Renal cortical epithelial cell (primary cell): ENCODE measurements around the gene DMXL2. TPM values are rescaled to one million over a fixed set of nuclear protein-coding genes. Genes with fewer than 3 reads are reported as not detected.
A peak's percentile ranks its signal among the peaks of the same experiment; 100 is the strongest.
"Not testable (repeated sequence)": the region's sequence is repeated elsewhere in the genome, so short reads cannot be mapped to it uniquely, and the experiment has no call there.

Source experiments
- DNase-seq: peaks from one replicate; pipeline ENCODE4 v3.0.0-alpha.2; 2011; ENCODE audit warnings: low read depth
- total RNA-seq: library from RNA; depleted of rRNA; stranded (reverse); fragments of >200 nt; gene quantifications from 2 replicates; pipeline ENCODE4 v1.2.3, GENCODE V29; 2014

DMXL2 gene
- total RNA-seq, 1 donor from 2014 or later = 25.9 TPM

- DNase-seq = peak; percentile 80
Observed at GRCh38 chr15:51576911-51577500, 45.6 kb downstream of the DMXL2 start.

- no peak for DNase-seq
Observed at GRCh38 chr15:51576286-51576850, 46.2 kb downstream of the DMXL2 start.

- DNase-seq = no peak
Observed at GRCh38 chr15:51575775-51576174, 46.8 kb downstream of the DMXL2 start.

DNA sequence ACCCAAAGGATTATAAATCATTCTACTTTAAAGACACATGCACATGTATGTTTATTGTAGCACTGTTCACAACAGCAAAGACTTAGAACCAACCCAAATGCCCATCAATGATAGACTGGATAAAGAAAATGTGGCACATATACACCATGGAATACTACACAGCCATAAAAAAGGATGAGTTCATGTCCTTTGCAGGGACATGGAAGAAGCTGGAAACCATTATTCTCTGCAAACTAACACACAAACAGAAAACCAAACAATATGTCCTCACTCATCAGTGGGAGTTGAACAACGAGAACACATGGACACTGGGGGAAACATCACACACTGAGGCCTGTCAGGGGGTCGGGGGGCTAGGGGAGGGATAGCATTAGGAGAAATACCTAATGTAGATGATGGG lies 49.2 kb downstream of the DMXL2 start:
- DNase-seq = not testable (repeated sequence)

DNA sequence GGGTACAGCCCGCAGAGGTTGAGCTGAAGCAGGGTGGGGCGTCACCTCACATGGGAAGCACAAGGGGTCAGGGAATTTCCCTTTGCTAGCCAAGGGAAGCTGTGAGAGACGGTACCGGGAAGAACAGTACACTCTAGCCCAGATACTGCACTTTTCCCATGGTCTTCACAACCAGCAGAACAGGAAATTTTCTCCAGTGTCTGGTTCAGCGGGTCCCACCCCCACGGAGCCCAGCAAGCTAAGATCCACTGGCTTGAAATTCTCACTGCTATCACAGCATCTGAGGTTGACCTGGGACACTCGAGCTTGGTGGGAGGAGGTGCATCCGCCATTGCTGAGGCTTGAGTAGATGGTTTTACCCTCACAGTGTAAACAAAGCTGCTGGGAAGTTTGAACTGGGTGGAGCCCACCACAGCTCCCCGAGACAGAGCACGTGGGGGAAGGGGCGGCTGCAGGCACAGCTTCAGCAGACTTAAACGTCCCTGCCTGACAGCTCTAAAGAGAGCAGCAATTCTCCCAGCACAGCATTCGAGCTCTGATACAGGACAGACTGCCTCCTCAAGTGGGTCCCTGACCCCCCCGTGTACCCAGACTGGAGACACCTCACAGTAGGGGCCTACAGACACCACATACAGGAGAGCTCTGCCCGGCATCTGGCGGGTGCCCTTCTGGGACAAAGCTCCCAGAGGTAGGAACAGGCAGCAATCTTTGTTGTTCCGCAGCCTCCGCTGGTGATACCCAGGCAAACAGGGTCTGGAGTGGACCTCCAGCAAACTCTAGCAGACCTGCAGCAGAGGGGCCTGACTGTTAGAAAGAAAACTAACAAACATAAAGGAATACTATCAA lies 53.4 kb downstream of the DMXL2 start:
- not testable (repeated sequence) for DNase-seq

DNA sequence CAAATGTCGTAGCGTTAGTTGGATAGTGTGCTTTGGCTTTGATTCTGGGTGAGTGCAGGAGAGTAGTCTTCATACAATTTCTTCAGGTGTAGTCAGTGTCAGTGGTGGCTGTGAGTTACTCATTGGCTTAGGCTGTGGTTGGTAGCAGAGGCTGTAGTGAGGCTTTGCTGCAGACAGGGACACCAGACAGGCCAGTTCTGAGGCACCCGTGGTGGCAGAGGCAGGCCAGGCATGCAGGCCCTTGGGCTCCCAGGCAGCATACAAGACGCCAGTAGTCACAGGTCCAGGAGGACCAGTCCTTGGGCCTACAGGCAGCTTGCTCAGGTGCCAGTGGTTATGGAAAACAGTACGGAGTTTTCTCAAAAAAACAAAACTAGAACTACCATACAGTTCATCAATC lies 61.3 kb downstream of the DMXL2 start:
- no peak for DNase-seq

DNA sequence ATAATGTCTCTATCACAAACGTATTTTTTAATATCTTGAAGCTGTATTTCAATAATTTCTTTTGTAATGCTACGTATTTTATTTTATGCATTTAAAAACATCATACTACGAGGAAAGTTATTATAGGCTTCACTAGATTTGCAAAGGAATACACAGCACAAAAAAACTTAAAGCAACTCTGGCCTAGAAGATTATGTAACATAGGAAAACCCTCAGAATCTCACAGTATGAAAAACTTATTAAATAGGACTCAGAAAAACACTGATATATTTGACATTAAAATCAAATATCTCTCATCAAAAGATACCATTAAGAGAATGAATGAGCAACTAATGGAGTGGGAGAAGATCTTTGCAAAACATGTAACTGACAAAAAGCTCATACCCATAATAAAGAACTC lies 63.7 kb downstream of the DMXL2 start:
- DNase-seq = no peak

DNA sequence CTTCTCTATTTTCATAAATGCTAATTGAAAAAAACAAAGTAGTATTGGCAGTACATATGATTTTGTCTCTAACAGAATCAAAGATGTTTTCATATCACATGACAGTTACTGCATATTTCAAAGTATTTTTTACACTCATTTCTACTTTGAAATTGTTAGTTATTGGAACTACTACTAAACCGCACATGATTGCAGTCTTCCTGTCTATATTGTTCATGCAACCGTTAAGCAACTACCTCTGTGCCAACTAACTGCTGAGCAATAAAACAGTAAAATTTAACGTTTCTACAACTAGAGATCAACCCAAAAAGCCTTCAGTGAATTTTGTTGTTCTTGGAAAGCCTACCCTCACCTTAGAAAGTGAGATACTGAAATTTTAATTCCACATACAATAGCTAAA lies 64.2 kb downstream of the DMXL2 start:
- no peak for DNase-seq

GRCh38 chr15:51550841-51551240 lies 71.7 kb downstream of the DMXL2 start:
- DNase-seq = no peak

- DNase-seq = no peak
Observed at GRCh38 chr15:51547656-51548055, 74.9 kb downstream of the DMXL2 start.

- DNase-seq = peak; percentile 16
Observed at GRCh38 chr15:51536965-51537574, 85.5 kb downstream of the DMXL2 start.

GRCh38 chr15:51533672-51534398 lies 88.7 kb downstream of the DMXL2 start:
- DNase-seq = no peak

GRCh38 chr15:51526955-51527354 lies 95.6 kb downstream of the DMXL2 start:
- no peak for DNase-seq

GRCh38 chr15:51524376-51524775 lies 98.2 kb downstream of the DMXL2 start:
- DNase-seq = no peak

- no peak for DNase-seq
Observed at GRCh38 chr15:51516291-51516690, 106.3 kb downstream of the DMXL2 start.

DNA sequence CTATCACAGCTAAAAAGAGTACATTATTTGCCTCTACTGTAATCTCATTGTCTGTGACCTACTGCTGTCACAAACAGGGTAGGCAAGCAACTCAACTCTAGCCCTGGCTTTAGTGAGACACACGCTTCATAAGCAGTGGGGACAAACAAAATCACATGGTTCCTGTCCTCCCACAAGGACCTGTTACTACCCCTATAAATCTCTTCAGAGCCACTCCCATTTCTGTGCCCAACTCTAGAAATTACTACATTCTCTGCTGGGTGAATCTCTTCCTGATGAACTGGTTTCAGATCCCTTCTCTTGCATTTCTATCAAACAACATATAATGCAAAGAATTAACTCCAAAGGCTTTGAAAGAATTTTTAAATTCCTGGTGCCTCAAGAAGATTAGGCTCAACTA lies 117.3 kb downstream of the DMXL2 start:
- no peak for DNase-seq

- DNase-seq = no peak
Observed at GRCh38 chr15:51503003-51503402, 119.6 kb downstream of the DMXL2 start.

GRCh38 chr15:51499379-51499976 lies 123.1 kb downstream of the DMXL2 start:
- DNase-seq = peak; percentile 48

DNA sequence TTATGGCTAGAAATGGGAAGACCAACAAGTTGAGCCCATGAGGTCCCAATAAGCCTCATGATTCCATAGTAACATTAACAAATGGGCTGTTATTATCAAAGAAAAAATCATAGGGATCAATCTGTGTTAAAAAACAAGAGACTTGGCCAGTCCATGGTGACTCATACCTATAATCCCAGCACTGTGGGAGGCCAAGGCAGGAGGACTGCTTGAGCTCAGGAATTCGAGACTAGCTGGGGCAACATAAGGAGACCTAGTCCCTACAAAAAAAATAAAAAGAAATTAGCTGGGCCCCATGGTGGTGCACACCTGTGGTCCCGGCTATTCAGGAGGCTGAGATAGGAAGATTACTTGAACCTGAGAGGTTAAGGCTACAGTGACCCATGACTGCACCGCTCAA lies 124.8 kb downstream of the DMXL2 start:
- DNase-seq = no peak

GRCh38 chr15:51496246-51496645 lies 126.3 kb downstream of the DMXL2 start:
- no peak for DNase-seq
